Measurements from ENCODE around the gene ATAD5.

The ATAD5 gene

GRCh38 chr17:30942308-30943079, 110.7 kb downstream of the ATAD5 start:
- H4K20me1 ChIP-seq (ENCODE audit: low read depth, low read length), result no peaks in the 10 kb centered on the region
- H3K4me2 ChIP-seq (ENCODE audit: low read depth, low read length, poor library complexity, severe bottlenecking), result no peak overlapping the region
- no peaks in the 10 kb centered on the region for H3K36me3 ChIP-seq (ENCODE audit: low read length)

More at GRCh38 chr17:30942308-30943079, 110.7 kb downstream of the ATAD5 start:
- no peaks in the 10 kb centered on the region for H3K27me3 ChIP-seq (ENCODE audit: low read length)
- no peak overlapping the region for H2AFZ ChIP-seq (ENCODE audit: low read depth, low read length, severe bottlenecking)
- H3K9ac ChIP-seq (ENCODE audit: low read length), result no peak overlapping the region
- no peaks in the 10 kb centered on the region for H3K9me2 ChIP-seq (replicated peaks; ENCODE audit: insufficient read depth, low read length)
- H3K9me3 ChIP-seq (ENCODE audit: insufficient read depth, low read length), result no peaks in the 10 kb centered on the region
- no peak for TF ChIP-seq EZH2phosphoT487 (conservative IDR thresholded peaks at IDR 0.05; ENCODE audit: low read length)
- no peak for TF ChIP-seq CTCF (IDR thresholded peaks at IDR 0.05; ENCODE audit: insufficient read depth, low read length, poor library complexity, severe bottlenecking)
- H3F3A ChIP-seq (ENCODE audit: insufficient read depth), result no peaks in the 10 kb centered on the region
- H3K27ac ChIP-seq (ENCODE audit: low read depth, low read length), result no peak overlapping the region
- no peaks in the 10 kb centered on the region for H3K79me2 ChIP-seq (ENCODE audit: insufficient read depth, low read length)
- no peak overlapping the region for H3K4me3 ChIP-seq (ENCODE audit: insufficient read depth, low read length, poor library complexity, severe bottlenecking)
